HepG2 (cell line): Measurements from ENCODE around the gene DST. TPM values are rescaled to one million over a fixed set of nuclear protein-coding genes. Genes with fewer than 3 reads are reported as not detected.

Experiments used
- ARID2 ChIP-seq: sonication (generic); formaldehyde crosslinking; IDR thresholded peaks from 2 replicates; pipeline ENCODE4 v1.8.1; 2022; ENCODE audit warnings: mild to moderate bottlenecking, missing genetic modification reagents, borderline replicate concordance
- CTCF ChIP-seq: sonication (generic); formaldehyde crosslinking; IDR thresholded peaks from 2 replicates; pipeline ENCODE4 v1.5.0; 2020; ENCODE audit warnings: mild to moderate bottlenecking, missing genetic modification reagents, moderate library complexity
- DDIT3 ChIP-seq: sonication (generic); formaldehyde crosslinking; IDR thresholded peaks from 2 replicates; pipeline ENCODE4 v1.4.0; 2020; ENCODE audit warnings: mild to moderate bottlenecking, missing genetic modification reagents
- HES4 ChIP-seq: sonication (generic); formaldehyde crosslinking; IDR thresholded peaks from 2 replicates; pipeline ENCODE4 v1.9.0; 2021; ENCODE audit warnings: mild to moderate bottlenecking, missing genetic modification reagents, borderline replicate concordance
- HNF4A ChIP-seq: sonication (generic); formaldehyde crosslinking; IDR thresholded peaks from 2 replicates; pipeline ENCODE4 v1.4.0; 2020; ENCODE audit warnings: missing genetic modification reagents
- HNRNPLL ChIP-seq: fragments of 200-400 bp; formaldehyde crosslinking; IDR thresholded peaks from 2 replicates; pipeline ENCODE4 v1.6.1; 2017; ENCODE audit warnings: mild to moderate bottlenecking, low read depth, low read length; ENCODE audit not compliant: poor library complexity, severe bottlenecking
- HOXA3 ChIP-seq: sonication (generic); formaldehyde crosslinking; IDR thresholded peaks from 2 replicates; pipeline ENCODE4 v1.5.0; 2020; ENCODE audit warnings: missing genetic modification reagents
- KAT8 ChIP-seq: IDR thresholded peaks from 2 replicates; pipeline ENCODE4 v1.6.1; 2016; ENCODE audit warnings: missing genetic modification reagents, missing compliant biosample characterization
- KLF9 ChIP-seq: IDR thresholded peaks from 2 replicates; pipeline ENCODE4 v1.6.1; 2016; ENCODE audit warnings: low read depth
- MLLT10 ChIP-seq: sonication (generic); formaldehyde crosslinking; IDR thresholded peaks from 2 replicates; pipeline ENCODE4 v1.4.0; 2020; ENCODE audit warnings: missing genetic modification reagents
- PLRG1 ChIP-seq: fragments of 450-650 bp; conservative IDR thresholded peaks from 2 replicates; pipeline ENCODE4 v1.6.1; 2016
- RBM22 ChIP-seq: fragments of 200-400 bp; formaldehyde crosslinking; optimal IDR thresholded peaks from 2 replicates; pipeline ENCODE3; 2017; ENCODE audit warnings: mild to moderate bottlenecking, low read length, moderate library complexity
- SMARCE1 ChIP-seq: fragments of 450-650 bp; IDR thresholded peaks from 2 replicates; pipeline ENCODE4 v1.6.1; 2017; ENCODE audit warnings: borderline replicate concordance
- SRF ChIP-seq: IDR thresholded peaks from 2 replicates; pipeline ENCODE4 v1.6.1; 2011; ENCODE audit warnings: mild to moderate bottlenecking, low read depth, low read length, moderate library complexity
- THAP11 ChIP-seq: IDR thresholded peaks from 2 replicates; pipeline ENCODE4 v1.6.1; 2016; ENCODE audit warnings: missing biosample characterization, missing genetic modification reagents
- ZBTB25 ChIP-seq: IDR thresholded peaks from 2 replicates; pipeline ENCODE4 v1.6.1; 2018; ENCODE audit warnings: missing genetic modification reagents
- ZBTB7B ChIP-seq: sonication (generic); formaldehyde crosslinking; IDR thresholded peaks from 2 replicates; pipeline ENCODE4 v1.4.0; 2020; ENCODE audit warnings: missing genetic modification reagents
- ZFP91 ChIP-seq: sonication (generic); formaldehyde crosslinking; IDR thresholded peaks from 2 replicates; pipeline ENCODE4 v1.9.0; 2022; ENCODE audit warnings: missing genetic modification reagents, mild to moderate bottlenecking, borderline replicate concordance
- ZNF18 ChIP-seq: sonication (generic); formaldehyde crosslinking; IDR thresholded peaks from 2 replicates; pipeline ENCODE4 v1.8.0; 2022; ENCODE audit warnings: mild to moderate bottlenecking, missing genetic modification reagents; ENCODE audit not compliant: insufficient replicate concordance
- ZNF547 ChIP-seq: sonication (generic); formaldehyde crosslinking; IDR thresholded peaks from 2 replicates; pipeline ENCODE4 v1.5.1; 2020; ENCODE audit warnings: mild to moderate bottlenecking, missing genetic modification reagents
- ZNF674 ChIP-seq: sonication (generic); formaldehyde crosslinking; IDR thresholded peaks from 2 replicates; pipeline ENCODE4 v1.5.0; 2020; ENCODE audit warnings: low read depth, mild to moderate bottlenecking, missing genetic modification reagents
- ZNF891 ChIP-seq: sonication (generic); formaldehyde crosslinking; IDR thresholded peaks from 2 replicates; pipeline ENCODE4 v1.5.0; 2020; ENCODE audit warnings: mild to moderate bottlenecking, missing genetic modification reagents
- ZSCAN29 ChIP-seq: sonication (generic); formaldehyde crosslinking; conservative IDR thresholded peaks from 2 replicates; pipeline ENCODE4 v1.4.0; 2020; ENCODE audit warnings: mild to moderate bottlenecking, missing genetic modification reagents
- polyA plus RNA-seq, 8 experiments: library from polyadenylated mRNA; depleted of rRNA in 3 of 8; stranded (reverse) in 7 of 8; unstranded in 1 of 8; fragments of >200 nt; fragmentation: Illumina TruSeq in 4 of 8; extraction: Trizol in 4 of 8; gene quantifications; 2 replicates each; pipeline versions ENCODE4 v1.2.1 to v1.2.3, GENCODE V29; 2011 to 2016; ENCODE audit warnings: low read depth in 4 of 8, missing spikeins in 1 of 8, mixed read lengths in 1 of 8; ENCODE audit not compliant: insufficient read depth in 1 of 8
- total RNA-seq, 5 experiments: library from RNA; depleted of rRNA; stranded (reverse); fragments of >200 nt; fragmentation: Illumina TruSeq; extraction: Trizol; gene quantifications; 2 replicates each; pipeline ENCODE4 v1.2.3, GENCODE V29; 2016; ENCODE audit warnings: low read depth in 1 of 5

DST gene
- total and polyA plus RNA-seq, 2 of the 13 experiments (the other 11 are each of a cell fraction or from before 2014, with no cell fraction given), result 64.4 to 89.0 TPM

GRCh38 chr6:56570413-56571359 is 72.0 kb downstream of the DST start (continued):
- TF ChIP-seq ZBTB25 (CRISPR knock-in tag), result 0 out of 2 replicates have a peak, but pooled peaks have one; percentile 48
- no peak for TF ChIP-seq HOXA3
- no peak for TF ChIP-seq ZFP91 (CRISPR knock-in tag)
- TF ChIP-seq HNF4A, result peak; percentile 33; the same call in 1 of the 2 replicates
- no peak for TF ChIP-seq SRF
- TF ChIP-seq ZNF674, result no peak
- TF ChIP-seq CTCF, result peak; percentile 82
- TF ChIP-seq THAP11 (CRISPR knock-in tag), result 0 out of 2 replicates have a peak, but pooled peaks have one; percentile 19
- no peak for TF ChIP-seq DDIT3
- TF ChIP-seq HES4 (CRISPR knock-in tag), result no peak
- TF ChIP-seq ZSCAN29 (CRISPR knock-in tag), result no peak
- no peak for TF ChIP-seq RBM22
- no peak for TF ChIP-seq MLLT10 (CRISPR knock-in tag)
- no peak for TF ChIP-seq ARID2 (CRISPR knock-in tag)
- no peak for TF ChIP-seq ZBTB7B (CRISPR knock-in tag)
- TF ChIP-seq ZNF891, result no peak
- TF ChIP-seq HNRNPLL, result no peak
- TF ChIP-seq KLF9 (CRISPR knock-in tag), result no peak
- no peak for TF ChIP-seq ZNF547 (CRISPR knock-in tag)
- no peak for TF ChIP-seq KAT8 (CRISPR knock-in tag)
- TF ChIP-seq PLRG1, result no peak
- TF ChIP-seq SMARCE1, result no peak
- no peak for TF ChIP-seq ZNF18 (CRISPR knock-in tag)
